Psoas muscle (tissue), 8 donors: Measurements from ENCODE around the gene LRRC9. TPM values are rescaled to one million over a fixed set of nuclear protein-coding genes. Genes with fewer than 3 reads are reported as not detected.

Source experiments
- ATAC-seq, 4 donors: fragments of 200-7000 bp; cut with Tn5 transposase; one replicate each; pipeline ENCODE4 v1.9.1; 2020; ENCODE audit warnings: moderate library complexity in 3 of 4, mild to moderate bottlenecking in 2 of 4
- DNase-seq, 2 donors: peaks; one replicate each; pipeline ENCODE4 v3.0.0-alpha.2; 2020
- H3K27ac ChIP-seq: fragments of 200-600 bp; one replicate; pipeline ENCODE4 v1.8.0; 2022
- H3K27me3 ChIP-seq, 3 donors: fragments of 200-600 bp in 1 of 3; one replicate each; pipeline versions ENCODE4 v1.6.1 to v1.8.0; 2013 to 2022; ENCODE audit warnings: low read length in 2 of 3, mild to moderate bottlenecking in 2 of 3, moderate library complexity in 1 of 3; ENCODE audit not compliant: insufficient read depth in 3 of 3
- H3K36me3 ChIP-seq, 2 donors: fragments of 200-600 bp in 1 of 2; one replicate each; pipeline versions ENCODE4 v1.6.1 to v1.8.0; 2013 to 2022; ENCODE audit warnings: low read depth in 1 of 2, mild to moderate bottlenecking in 1 of 2, moderate library complexity in 1 of 2; ENCODE audit not compliant: insufficient read depth in 1 of 2
- H3K4me1 ChIP-seq: fragments of 200-600 bp; one replicate; pipeline ENCODE4 v1.8.0; 2022
- H3K4me3 ChIP-seq: fragments of 200-600 bp; one replicate; pipeline ENCODE4 v1.8.0; 2022; ENCODE audit warnings: mild to moderate bottlenecking
- H3K9me3 ChIP-seq: fragments of 200-600 bp; one replicate; pipeline ENCODE4 v1.8.0; 2022
- WGBS, 3 donors: extraction: QIAGEN DNeasy Blood & Tissue Kit; methylation state at CpG; one replicate each; pipeline versions ENCODE4 v1.1.6 to v1.1.7; 2013; 5-methylcytosine and 5-hydroxymethylcytosine counted together
- intact Hi-C, 2 donors: fragments of 100-400 bp; cut with DNase I; formaldehyde crosslinking; loops; one replicate each; pipeline versions ENCODE4 v1.11.0 to v1.14.2; 2022
- polyA plus RNA-seq, 3 donors: library from polyadenylated mRNA; stranded (reverse); fragments of 200-250 nt; gene quantifications; one replicate each; pipeline ENCODE4 v1.2.3, GENCODE V29; 2013
- total RNA-seq, 4 donors: library from RNA; stranded (reverse); fragmentation: NEBNext Ultra II Directional in 2 of 4; extraction: Animal tissue kit (Norgen Biotek cat#: 25700) in 2 of 4; gene quantifications; one replicate each; pipeline versions ENCODE4 v1.2.1 to v1.2.4, GENCODE V29; 2021 to 2023
- TF ChIP-seq, protein P1 (sequence below): fragments of 200-600 bp; IDR thresholded peaks from one replicate; pipeline ENCODE4 v1.8.0; 2022; ENCODE audit warnings: antibody characterized with exemption
- donor health status: healthy with polysubstance abuse.
- donor health status: DM: no; HTN: no; CAD: no; lungs with moderate emphysema.
- donor health status: Bipolar disorder and iron deficiency.
- donor health status: healthy.
- donor health status: DM: yes; HTN: yes; CAD: no.
- donor health status: DM: no; HTN: no; CAD: no.
- donor health status: DM: no; HTN: no; CAD: no.
- donor health status: DM: yes; HTN: yes; CAD: no.

Gene LRRC9
- total and polyA plus RNA-seq, 7 donors = under 0.01 to 0.40 (median 0.12) TPM; not detected in 4

DNA sequence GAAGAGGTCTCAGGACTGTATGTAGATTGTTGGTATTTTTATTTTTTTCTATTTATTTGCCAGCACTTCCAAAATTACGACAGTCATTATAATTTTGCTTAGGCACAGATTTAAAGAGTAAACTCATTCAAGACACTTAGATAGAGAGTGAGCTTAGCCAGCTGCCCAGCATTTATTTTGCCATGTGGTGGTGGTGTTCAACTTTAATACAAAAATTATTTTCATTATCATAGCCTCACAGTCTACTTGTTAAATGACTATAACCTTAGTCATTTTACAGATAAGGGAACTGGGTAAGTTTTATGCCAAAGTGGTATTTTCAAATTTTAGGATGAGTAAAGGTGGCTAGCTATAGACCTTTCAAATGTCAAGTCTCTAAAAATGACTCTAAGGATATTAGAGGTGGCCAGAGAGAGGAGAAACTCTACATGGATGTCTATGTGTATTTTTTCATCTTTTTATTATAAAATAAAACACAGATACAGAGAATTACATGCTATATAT, 66.7 kb downstream of the LRRC9 start:
- intact Hi-C loops = no loop called here
- H3K36me3 ChIP-seq = no peaks in the 10 kb centered on the region
- DNase-seq (no peak), ATAC-seq (peak in 1 of 4 donors; percentile 40)
- TF ChIP-seq, protein P1, sequence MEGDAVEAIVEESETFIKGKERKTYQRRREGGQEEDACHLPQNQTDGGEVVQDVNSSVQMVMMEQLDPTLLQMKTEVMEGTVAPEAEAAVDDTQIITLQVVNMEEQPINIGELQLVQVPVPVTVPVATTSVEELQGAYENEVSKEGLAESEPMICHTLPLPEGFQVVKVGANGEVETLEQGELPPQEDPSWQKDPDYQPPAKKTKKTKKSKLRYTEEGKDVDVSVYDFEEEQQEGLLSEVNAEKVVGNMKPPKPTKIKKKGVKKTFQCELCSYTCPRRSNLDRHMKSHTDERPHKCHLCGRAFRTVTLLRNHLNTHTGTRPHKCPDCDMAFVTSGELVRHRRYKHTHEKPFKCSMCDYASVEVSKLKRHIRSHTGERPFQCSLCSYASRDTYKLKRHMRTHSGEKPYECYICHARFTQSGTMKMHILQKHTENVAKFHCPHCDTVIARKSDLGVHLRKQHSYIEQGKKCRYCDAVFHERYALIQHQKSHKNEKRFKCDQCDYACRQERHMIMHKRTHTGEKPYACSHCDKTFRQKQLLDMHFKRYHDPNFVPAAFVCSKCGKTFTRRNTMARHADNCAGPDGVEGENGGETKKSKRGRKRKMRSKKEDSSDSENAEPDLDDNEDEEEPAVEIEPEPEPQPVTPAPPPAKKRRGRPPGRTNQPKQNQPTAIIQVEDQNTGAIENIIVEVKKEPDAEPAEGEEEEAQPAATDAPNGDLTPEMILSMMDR = no peak
- no peaks in the 10 kb centered on the region for H3K27me3 ChIP-seq
- WGBS, 3 donors = 74 to 83% (median 78%) methylated on average over 1 of the region's 1 CpG
- no peak overlapping the region for H3K4me3 ChIP-seq
- H3K27ac ChIP-seq = no peak overlapping the region
- no peaks in the 10 kb centered on the region for H3K9me3 ChIP-seq
- H3K4me1 ChIP-seq = no peaks in the 10 kb centered on the region

DNA sequence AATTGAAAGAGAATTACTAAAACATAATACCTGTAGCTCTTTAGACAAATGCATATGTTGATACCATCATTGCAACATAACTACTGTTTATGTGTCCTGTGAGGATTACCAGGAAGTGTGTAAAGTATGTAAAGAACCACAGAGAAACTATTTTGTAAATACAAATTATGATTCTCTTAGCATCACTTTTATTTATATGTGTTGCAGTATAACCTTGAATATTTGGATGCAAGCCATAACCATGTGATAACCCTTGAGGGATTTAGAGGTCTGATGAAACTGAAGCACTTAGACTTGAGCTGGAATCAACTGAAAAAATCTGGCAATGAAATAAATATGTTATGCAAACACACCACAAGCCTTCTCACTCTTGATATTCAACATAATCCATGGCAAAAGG, 77.5 kb downstream of the LRRC9 start:
- peaks cover 24% of the 10 kb centered on the region for H3K4me1 ChIP-seq
- DNase-seq (no peak), ATAC-seq (peak; percentile 76 to 94 (median 90))
- H3K36me3 ChIP-seq = no peaks in the 10 kb centered on the region
- TF ChIP-seq, protein P1 = no peak
- intact Hi-C loops = loop anchor here in 1 of 2 donors (2.0 kb wide), 1 partner anchor 33 kb away; no protein-coding TSS in a partner anchor
- no peaks in the 10 kb centered on the region for H3K9me3 ChIP-seq
- peak overlapping the region; percentile 77 for H3K27ac ChIP-seq
- peak overlapping the region; percentile 6 for H3K4me3 ChIP-seq
- H3K27me3 ChIP-seq = no peaks in the 10 kb centered on the region

DNA sequence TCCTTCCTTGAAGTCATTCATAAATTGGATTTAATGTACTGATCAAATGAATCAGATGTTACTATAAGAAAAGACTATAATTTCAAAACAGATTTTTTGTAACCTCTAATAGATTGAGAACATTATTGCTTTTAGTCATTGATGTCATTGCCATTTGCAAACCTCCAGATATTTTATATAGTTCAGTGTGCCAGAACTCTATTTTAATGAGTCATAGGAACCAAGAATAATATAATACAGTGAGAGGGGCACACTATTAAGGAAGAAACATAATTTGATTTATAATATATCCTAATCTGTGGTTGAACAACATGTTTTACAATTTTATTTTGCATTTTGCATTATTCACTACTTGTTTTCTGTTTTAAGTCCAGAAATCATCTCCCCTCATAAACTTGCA, 78.0 kb downstream of the LRRC9 start:
- Histone ChIP-seq H3K9me3 (no peaks in the 10 kb centered on the region), H3K4me1 (peaks cover 27% of the 10 kb centered on the region), H3K27me3 (no peaks in the 10 kb centered on the region), H3K27ac (peak overlapping the region; percentile 77), H3K36me3 (no peaks in the 10 kb centered on the region), H3K4me3 (peak overlapping the region; percentile 6)
- DNase-seq (no peak), ATAC-seq (peak; percentile 64 to 77 (median 70))
- TF ChIP-seq, protein P1 = no peak
- intact Hi-C loops = loop anchor here in 1 of 2 donors (2.0 kb wide), 1 partner anchor 33 kb away; no protein-coding TSS in a partner anchor

DNA sequence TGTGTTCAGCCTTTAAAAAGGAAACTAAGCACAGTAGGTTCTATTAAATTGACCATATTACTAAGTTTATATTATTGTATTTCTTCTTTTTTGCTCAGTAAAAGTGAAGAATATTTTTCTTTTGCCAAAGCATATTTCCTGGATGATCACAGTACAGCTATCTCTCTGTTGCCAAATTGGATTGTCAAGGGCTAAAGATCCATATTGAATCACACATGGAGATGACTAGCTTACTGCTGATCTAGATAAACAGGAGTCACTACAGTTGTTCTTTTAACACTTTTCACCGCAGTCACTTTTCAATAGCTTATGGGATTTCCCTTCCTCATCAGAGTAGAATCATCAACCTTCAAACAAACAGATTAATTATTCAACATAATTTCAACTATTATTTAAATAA, 78.6 kb downstream of the LRRC9 start:
- 22 to 31% (median 24%) methylated on average over 1 of the region's 1 CpG for WGBS, 3 donors
- H3K27me3 ChIP-seq = no peaks in the 10 kb centered on the region
- H3K36me3 ChIP-seq = no peaks in the 10 kb centered on the region
- no peak for DNase-seq
- no peaks in the 10 kb centered on the region for H3K9me3 ChIP-seq
- TF ChIP-seq, protein P1 = no peak
- no peak overlapping the region for H3K4me3 ChIP-seq
- ATAC-seq = peak in 2 of 4 donors; percentile 22 to 43
- intact Hi-C loops = no loop called here
- H3K4me1 ChIP-seq = peaks cover 27% of the 10 kb centered on the region
- H3K27ac ChIP-seq = peak overlapping the region; percentile 77
